AG09309 (cell line): ENCODE results near the gene NKX2-1.

Experiments
- DNase-seq: peaks from one replicate; pipeline ENCODE4 v3.0.0-alpha.2; 2010; ENCODE audit warnings: low read depth
- H3K4me3 ChIP-seq: 2 replicates; pipeline ENCODE4 v1.5.1; 2011; ENCODE audit warnings: mild to moderate bottlenecking, low read depth, low read length, moderate library complexity; ENCODE audit not compliant: control insufficient read depth
- TF ChIP-seq, protein P1 (sequence below): IDR thresholded peaks from 2 replicates; pipeline ENCODE4 v1.5.1; 2011; ENCODE audit warnings: mild to moderate bottlenecking, low read depth, low read length, inconsistent platforms; ENCODE audit not compliant: insufficient read depth, control insufficient read depth; ENCODE audit errors: missing control alignments

The NKX2-1 gene

DNA sequence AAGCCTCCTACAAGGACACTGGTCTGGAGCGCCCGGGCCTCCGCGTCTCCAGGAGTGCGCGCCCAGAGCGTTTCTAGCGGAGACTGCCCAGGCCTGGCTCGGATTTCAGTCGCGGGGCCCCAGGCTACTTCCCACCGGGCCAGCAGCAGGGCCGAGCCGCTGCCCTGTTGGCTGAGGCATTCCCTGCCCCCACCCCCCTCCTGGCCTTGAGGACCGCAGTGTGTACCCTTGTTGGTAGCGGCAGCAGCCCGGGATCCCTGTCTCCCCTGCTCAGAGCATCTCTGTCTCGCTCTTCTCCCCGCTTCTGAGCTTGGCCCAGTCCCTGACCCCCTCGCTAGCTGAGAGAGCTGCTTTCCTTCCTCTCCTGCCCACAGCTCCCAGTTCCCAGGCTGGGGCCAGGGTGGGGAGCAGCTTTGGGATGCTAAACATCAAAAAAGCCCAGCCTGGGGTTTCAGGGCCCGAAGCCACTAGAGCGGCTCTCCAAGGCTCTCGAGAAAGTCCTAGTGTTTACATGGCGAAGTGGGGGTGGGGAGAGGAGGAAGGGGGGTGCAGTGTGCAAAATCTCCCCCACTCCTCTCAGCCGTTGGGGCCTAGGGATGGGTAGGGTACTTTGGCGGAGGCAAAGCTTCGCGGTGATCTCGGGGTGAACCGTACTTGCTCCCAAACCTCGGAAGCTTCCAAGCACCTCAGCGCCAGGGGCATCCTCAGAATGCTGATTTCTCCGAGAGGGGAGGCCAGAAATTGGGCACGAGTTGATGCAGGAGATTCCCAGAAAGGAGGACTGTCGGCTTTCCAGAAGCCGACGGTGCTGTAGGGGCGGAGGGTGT, 6.4 kb downstream of the NKX2-1 start:
- H3K4me3 ChIP-seq, result no peak overlapping the region
- TF ChIP-seq, protein P1, sequence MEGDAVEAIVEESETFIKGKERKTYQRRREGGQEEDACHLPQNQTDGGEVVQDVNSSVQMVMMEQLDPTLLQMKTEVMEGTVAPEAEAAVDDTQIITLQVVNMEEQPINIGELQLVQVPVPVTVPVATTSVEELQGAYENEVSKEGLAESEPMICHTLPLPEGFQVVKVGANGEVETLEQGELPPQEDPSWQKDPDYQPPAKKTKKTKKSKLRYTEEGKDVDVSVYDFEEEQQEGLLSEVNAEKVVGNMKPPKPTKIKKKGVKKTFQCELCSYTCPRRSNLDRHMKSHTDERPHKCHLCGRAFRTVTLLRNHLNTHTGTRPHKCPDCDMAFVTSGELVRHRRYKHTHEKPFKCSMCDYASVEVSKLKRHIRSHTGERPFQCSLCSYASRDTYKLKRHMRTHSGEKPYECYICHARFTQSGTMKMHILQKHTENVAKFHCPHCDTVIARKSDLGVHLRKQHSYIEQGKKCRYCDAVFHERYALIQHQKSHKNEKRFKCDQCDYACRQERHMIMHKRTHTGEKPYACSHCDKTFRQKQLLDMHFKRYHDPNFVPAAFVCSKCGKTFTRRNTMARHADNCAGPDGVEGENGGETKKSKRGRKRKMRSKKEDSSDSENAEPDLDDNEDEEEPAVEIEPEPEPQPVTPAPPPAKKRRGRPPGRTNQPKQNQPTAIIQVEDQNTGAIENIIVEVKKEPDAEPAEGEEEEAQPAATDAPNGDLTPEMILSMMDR, result no peak
- DNase-seq, result no peak

DNA sequence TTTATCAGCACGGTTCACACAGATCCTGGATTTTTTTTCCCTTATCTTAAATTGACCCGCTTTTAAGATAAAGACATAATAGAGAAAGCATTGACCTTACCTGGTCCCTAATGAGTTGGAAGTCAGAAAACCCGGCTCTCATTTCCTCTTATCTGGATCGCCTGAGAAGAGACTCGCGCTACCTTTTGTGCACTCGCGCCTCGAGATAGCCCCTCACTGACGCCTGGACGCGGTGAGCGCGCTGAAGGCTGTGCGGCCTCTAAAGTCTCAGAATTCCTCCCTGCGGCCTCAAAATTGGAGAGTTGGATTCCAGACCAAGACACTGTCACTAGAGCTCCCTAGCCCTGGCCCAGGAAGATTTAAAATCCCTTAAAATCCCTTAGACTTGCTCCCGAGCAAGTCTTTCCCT, 7.0 kb downstream of the NKX2-1 start:
- no peak for DNase-seq
- H3K4me3 ChIP-seq, result no peak overlapping the region
- TF ChIP-seq, protein P1, result no peak

DNA sequence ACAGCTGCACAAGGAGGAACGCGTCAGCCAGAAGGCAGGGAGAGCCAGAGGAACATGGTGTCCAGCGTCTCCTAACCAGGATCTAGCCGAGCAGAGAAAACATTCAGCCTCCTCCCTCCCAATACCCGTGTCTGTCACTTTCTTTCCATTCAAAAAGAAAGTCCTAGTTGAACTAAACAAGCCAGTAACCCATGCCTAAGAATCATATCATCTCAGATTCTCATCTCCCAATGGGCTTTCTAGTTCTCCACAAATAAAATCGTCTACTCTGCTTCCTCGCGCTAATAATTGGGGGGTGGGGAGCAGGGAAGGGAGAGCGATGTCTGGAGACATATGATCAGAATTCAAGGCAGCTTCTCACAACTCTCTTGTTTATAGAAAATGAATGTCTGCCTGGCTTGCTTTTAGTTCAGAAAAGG, 7.4 kb downstream of the NKX2-1 start:
- TF ChIP-seq, protein P1, result no peak
- H3K4me3 ChIP-seq, result no peak overlapping the region
- DNase-seq, result no peak

DNA sequence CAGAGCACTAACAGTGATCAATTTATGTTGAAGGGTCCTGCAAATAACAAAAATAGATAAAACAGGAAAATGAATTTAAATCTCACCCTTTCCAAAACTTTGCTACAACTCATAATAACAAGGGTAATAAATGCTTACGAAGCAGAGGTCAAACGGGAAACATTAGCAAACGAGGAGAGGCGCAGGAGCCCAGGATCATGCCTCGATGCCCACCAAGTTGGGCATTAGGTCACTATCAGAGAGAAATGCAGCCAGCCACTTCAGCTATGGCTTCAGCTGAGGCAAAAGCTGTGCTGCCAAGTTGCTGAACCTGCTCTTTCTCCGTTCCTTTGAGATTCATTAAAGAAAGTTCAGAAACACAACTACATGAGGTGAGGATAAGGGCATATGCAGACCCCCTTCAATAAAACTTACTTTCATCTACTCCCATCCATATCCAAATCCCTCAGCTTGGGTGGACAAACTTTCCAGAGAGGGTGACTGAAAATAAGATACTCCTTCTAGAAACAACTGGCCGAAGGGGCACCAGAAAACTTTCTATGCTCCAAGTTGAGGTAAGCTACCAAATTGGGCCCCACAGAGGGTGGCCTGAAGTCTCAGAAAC, 7.9 kb downstream of the NKX2-1 start:
- H3K4me3 ChIP-seq, result no peak overlapping the region
- TF ChIP-seq, protein P1, result no peak
- DNase-seq, result no peak

DNA sequence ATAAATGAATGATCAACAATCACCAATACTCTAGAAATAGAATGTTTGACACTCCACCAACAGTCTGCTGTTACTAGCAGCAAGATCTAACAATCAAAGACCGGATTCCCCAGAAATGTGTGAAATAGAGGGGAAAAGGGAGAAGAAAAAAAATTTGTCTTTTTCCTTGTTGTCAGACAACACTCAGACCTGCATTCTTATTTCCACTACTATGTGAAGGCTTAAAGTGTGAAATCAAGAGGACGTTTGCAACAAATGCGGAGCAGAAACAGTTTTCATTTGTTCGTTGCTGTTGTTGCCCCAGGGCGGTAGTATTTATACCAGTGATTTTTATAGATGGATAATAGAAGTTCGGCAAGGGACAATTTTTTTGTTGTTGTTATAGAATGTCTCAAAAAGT, 9.2 kb downstream of the NKX2-1 start:
- no peak for DNase-seq
- no peak overlapping the region for H3K4me3 ChIP-seq
- TF ChIP-seq, protein P1, result no peak

DNA sequence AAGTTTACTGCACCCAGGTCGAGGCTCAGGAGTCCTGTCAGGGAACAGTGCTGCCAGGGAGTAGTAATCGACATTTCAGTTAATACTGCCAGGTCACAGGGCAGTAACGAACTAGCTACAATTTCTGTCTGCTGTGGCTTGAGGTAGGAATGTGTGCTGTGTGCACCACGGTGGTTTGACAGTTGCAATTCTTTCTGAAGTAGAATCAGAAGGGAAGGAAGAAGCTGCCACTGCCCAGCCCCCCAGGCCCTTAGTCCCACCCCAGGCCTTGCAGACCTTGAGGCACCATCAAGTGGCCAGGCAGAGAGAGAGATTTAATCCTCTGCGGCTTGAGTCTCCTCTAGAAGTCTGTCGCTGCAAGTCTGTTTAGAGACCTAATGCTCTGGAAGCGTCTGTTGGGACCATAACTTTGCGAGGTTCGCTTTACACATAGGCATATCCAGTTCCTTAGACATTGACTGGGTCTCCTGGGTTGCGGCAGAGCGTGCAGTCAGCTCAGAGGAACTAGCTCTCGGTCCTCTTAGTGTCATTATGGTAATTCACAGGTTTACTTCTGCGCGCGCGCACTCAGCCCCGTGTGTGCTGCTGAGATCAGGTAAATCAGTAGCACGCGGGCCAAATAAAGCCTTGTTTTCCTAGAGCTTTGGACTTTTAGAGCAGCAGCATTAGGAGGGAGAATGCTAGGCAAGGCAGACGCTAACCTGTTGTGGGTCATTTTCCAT, 9.8 kb downstream of the NKX2-1 start:
- no peak overlapping the region for H3K4me3 ChIP-seq
- no peak for DNase-seq
- TF ChIP-seq, protein P1, result no peak
